ENCODE results near the gene PRKCB.

- TF ChIP-seq, protein P1, sequence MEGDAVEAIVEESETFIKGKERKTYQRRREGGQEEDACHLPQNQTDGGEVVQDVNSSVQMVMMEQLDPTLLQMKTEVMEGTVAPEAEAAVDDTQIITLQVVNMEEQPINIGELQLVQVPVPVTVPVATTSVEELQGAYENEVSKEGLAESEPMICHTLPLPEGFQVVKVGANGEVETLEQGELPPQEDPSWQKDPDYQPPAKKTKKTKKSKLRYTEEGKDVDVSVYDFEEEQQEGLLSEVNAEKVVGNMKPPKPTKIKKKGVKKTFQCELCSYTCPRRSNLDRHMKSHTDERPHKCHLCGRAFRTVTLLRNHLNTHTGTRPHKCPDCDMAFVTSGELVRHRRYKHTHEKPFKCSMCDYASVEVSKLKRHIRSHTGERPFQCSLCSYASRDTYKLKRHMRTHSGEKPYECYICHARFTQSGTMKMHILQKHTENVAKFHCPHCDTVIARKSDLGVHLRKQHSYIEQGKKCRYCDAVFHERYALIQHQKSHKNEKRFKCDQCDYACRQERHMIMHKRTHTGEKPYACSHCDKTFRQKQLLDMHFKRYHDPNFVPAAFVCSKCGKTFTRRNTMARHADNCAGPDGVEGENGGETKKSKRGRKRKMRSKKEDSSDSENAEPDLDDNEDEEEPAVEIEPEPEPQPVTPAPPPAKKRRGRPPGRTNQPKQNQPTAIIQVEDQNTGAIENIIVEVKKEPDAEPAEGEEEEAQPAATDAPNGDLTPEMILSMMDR (IDR thresholded peaks at IDR 0.05; ENCODE audit: poor library complexity): no peak
- TF ChIP-seq EZH2 (IDR thresholded peaks at IDR 0.05; ENCODE audit: borderline replicate concordance): no peak
Observed at GRCh38 chr16:24124291-24124690, 288.5 kb downstream of the PRKCB start.
